ENCODE measurements around the gene TMCO6. TPM values are rescaled to one million over a fixed set of nuclear protein-coding genes. Genes with fewer than 3 reads are reported as not detected.
"Not testable (repeated sequence)": the region's sequence is repeated elsewhere in the genome, so short reads cannot be mapped to it uniquely, and the experiment has no call there.

The TMCO6 gene
- total RNA-seq, 1 experiment from 2014 or later: 24.1 TPM

GRCh38 chr5:140598836-140599235 is 40.4 kb upstream of the TMCO6 start:
- no TSS peak for BruUV-seq (replicated peaks)
- CTCF ChIA-PET: no interaction called here

GRCh38 chr5:140600096-140600495 is 39.2 kb upstream of the TMCO6 start:
- H3K36me3 ChIP-seq (ENCODE audit: insufficient read depth, low read length, poor library complexity, severe bottlenecking): no peaks in the 10 kb centered on the region
- BruUV-seq (replicated peaks): no TSS peak
- no peak for DNase-seq (ENCODE audit: low spot score)
- H3K27me3 ChIP-seq (replicated peaks; ENCODE audit: insufficient read depth, low read depth, low read length, poor library complexity): no peaks in the 10 kb centered on the region
- H3K4me1 ChIP-seq (ENCODE audit: insufficient read depth, low read length, poor library complexity, severe bottlenecking): no peaks in the 10 kb centered on the region
- H3K4me3 ChIP-seq (ENCODE audit: low read depth, low read length, poor library complexity, severe bottlenecking): no peak overlapping the region
- ChIA-PET POLR2A (ENCODE audit: low non-redundant PET) (no interaction called here), CTCF (no interaction called here)
- TF ChIP-seq EZH2 (IDR thresholded peaks at IDR 0.05; ENCODE audit: borderline replicate concordance, low read depth, low read length, poor library complexity, severe bottlenecking) (no peak), CTCF (conservative IDR thresholded peaks at IDR 0.05; ENCODE audit: low read depth, low read length) (no peak)
- no peak overlapping the region for H3K27ac ChIP-seq (ENCODE audit: low read depth, low read length, poor library complexity, severe bottlenecking)
- no peaks in the 10 kb centered on the region for H3K9me3 ChIP-seq (ENCODE audit: low read depth, low read length, poor library complexity, severe bottlenecking)
- intact Hi-C loops (cut with micrococcal nuclease; ENCODE audit: unreplicated experiment): no loop called here

More at GRCh38 chr5:140598836-140599235, 40.4 kb upstream of the TMCO6 start:
- no peak overlapping the region for H3K4me3 ChIP-seq (ENCODE audit: low read depth, low read length, poor library complexity, severe bottlenecking)
- no peaks in the 10 kb centered on the region for H3K36me3 ChIP-seq (ENCODE audit: insufficient read depth, low read length, poor library complexity, severe bottlenecking)
- intact Hi-C loops (cut with micrococcal nuclease; ENCODE audit: unreplicated experiment): no loop called here
- TF ChIP-seq CTCF (conservative IDR thresholded peaks at IDR 0.05; ENCODE audit: low read depth, low read length) (no peak), EZH2 (IDR thresholded peaks at IDR 0.05; ENCODE audit: borderline replicate concordance, low read depth, low read length, poor library complexity, severe bottlenecking) (no peak)
- H3K27me3 ChIP-seq (replicated peaks; ENCODE audit: insufficient read depth, low read depth, low read length, poor library complexity): no peaks in the 10 kb centered on the region
- H3K4me1 ChIP-seq (ENCODE audit: insufficient read depth, low read length, poor library complexity, severe bottlenecking): no peaks in the 10 kb centered on the region
- DNase-seq (ENCODE audit: low spot score): no peak
- POLR2A ChIA-PET (ENCODE audit: low non-redundant PET): no interaction called here
- H3K9me3 ChIP-seq (ENCODE audit: low read depth, low read length, poor library complexity, severe bottlenecking): no peaks in the 10 kb centered on the region
- no peak overlapping the region for H3K27ac ChIP-seq (ENCODE audit: low read depth, low read length, poor library complexity, severe bottlenecking)

GRCh38 chr5:140602147-140602546 is 37.1 kb upstream of the TMCO6 start:
- intact Hi-C loops (cut with micrococcal nuclease; ENCODE audit: unreplicated experiment): no loop called here
- ChIA-PET CTCF (no interaction called here), POLR2A (ENCODE audit: low non-redundant PET) (no interaction called here)
- no peaks in the 10 kb centered on the region for H3K36me3 ChIP-seq (ENCODE audit: insufficient read depth, low read length, poor library complexity, severe bottlenecking)
- no peaks in the 10 kb centered on the region for H3K9me3 ChIP-seq (ENCODE audit: low read depth, low read length, poor library complexity, severe bottlenecking)
- DNase-seq (ENCODE audit: low spot score): no peak
- H3K27ac ChIP-seq (ENCODE audit: low read depth, low read length, poor library complexity, severe bottlenecking): no peak overlapping the region
- no peak overlapping the region for H3K4me3 ChIP-seq (ENCODE audit: low read depth, low read length, poor library complexity, severe bottlenecking)
- H3K27me3 ChIP-seq (replicated peaks; ENCODE audit: insufficient read depth, low read depth, low read length, poor library complexity): no peaks in the 10 kb centered on the region
- no TSS peak for BruUV-seq (replicated peaks)
- TF ChIP-seq CTCF (conservative IDR thresholded peaks at IDR 0.05; ENCODE audit: low read depth, low read length): no peak
- no peak for TF ChIP-seq EZH2 (IDR thresholded peaks at IDR 0.05; ENCODE audit: borderline replicate concordance, low read depth, low read length, poor library complexity, severe bottlenecking)
- H3K4me1 ChIP-seq (ENCODE audit: insufficient read depth, low read length, poor library complexity, severe bottlenecking): no peaks in the 10 kb centered on the region

- H3K36me3 ChIP-seq (ENCODE audit: insufficient read depth, low read length, poor library complexity, severe bottlenecking); BruUV-seq (replicated peaks); H3K9me3 ChIP-seq (ENCODE audit: low read depth, low read length, poor library complexity, severe bottlenecking); H3K4me3 ChIP-seq (ENCODE audit: low read depth, low read length, poor library complexity, severe bottlenecking); H3K27me3 ChIP-seq (replicated peaks; ENCODE audit: insufficient read depth, low read depth, low read length, poor library complexity); DNase-seq (ENCODE audit: low spot score); CTCF ChIA-PET; H3K4me1 ChIP-seq (ENCODE audit: insufficient read depth, low read length, poor library complexity, severe bottlenecking); intact Hi-C loops (cut with micrococcal nuclease; ENCODE audit: unreplicated experiment); H3K27ac ChIP-seq (ENCODE audit: low read depth, low read length, poor library complexity, severe bottlenecking); POLR2A ChIA-PET (ENCODE audit: low non-redundant PET): not testable (repeated sequence)
These were observed 35.9 kb upstream of the TMCO6 start for GRCh38 chr5:140603446-140603698.

All from A673 (cell line).